ENCODE data around the gene SCMH1.
"Not testable (repeated sequence)": the region's sequence is repeated elsewhere in the genome, so short reads cannot be mapped to it uniquely, and the experiment has no call there.

DNA sequence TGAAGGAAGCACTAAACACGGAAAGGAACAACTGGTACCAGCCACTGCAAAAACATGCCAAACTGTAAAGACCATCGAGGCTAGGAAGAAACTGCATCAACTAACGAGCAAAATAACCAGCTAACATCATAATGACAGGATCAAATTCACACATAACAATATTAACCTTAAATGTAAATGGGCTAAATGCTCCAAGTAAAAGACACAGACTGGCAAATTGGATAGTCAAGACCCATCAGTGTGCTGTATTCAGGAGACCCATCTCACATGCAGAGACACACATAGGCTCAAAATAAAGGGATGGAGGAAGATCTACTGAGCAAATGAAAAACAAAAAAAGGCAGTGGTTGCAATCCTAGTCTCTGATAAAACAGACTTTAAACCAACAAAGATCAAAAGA, 63.9 kb downstream of the SCMH1 start:
- TF ChIP-seq POLR2A (IDR thresholded peaks at IDR 0.05) = not testable (repeated sequence)
- TF ChIP-seq, protein P1, sequence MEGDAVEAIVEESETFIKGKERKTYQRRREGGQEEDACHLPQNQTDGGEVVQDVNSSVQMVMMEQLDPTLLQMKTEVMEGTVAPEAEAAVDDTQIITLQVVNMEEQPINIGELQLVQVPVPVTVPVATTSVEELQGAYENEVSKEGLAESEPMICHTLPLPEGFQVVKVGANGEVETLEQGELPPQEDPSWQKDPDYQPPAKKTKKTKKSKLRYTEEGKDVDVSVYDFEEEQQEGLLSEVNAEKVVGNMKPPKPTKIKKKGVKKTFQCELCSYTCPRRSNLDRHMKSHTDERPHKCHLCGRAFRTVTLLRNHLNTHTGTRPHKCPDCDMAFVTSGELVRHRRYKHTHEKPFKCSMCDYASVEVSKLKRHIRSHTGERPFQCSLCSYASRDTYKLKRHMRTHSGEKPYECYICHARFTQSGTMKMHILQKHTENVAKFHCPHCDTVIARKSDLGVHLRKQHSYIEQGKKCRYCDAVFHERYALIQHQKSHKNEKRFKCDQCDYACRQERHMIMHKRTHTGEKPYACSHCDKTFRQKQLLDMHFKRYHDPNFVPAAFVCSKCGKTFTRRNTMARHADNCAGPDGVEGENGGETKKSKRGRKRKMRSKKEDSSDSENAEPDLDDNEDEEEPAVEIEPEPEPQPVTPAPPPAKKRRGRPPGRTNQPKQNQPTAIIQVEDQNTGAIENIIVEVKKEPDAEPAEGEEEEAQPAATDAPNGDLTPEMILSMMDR (IDR thresholded peaks at IDR 0.05) = not testable (repeated sequence)

All from uterus (tissue), 2 donors.